Karpas-422 (cell line): ENCODE results near the gene IFRD1. TPM values are rescaled to one million over a fixed set of nuclear protein-coding genes. Genes with fewer than 3 reads are reported as not detected.

Source experiments
- DNase-seq: peaks from one replicate; pipeline ENCODE4 v3.0.0-alpha.2; 2015
- H2AFZ ChIP-seq: fragments of 200-600 bp; sonication (generic); 2 replicates; pipeline ENCODE4 v1.6.1; 2014; ENCODE audit warnings: antibody characterized with exemption, low read length, mixed read lengths
- H3K27ac ChIP-seq: fragments of 200-600 bp; sonication (generic); 2 replicates; pipeline ENCODE4 v1.5.1; 2014; ENCODE audit warnings: mild to moderate bottlenecking, low read length, moderate library complexity
- H3K27me3 ChIP-seq: fragments of 200-600 bp; sonication (generic); 2 replicates; pipeline ENCODE4 v1.6.1; 2014; ENCODE audit warnings: low read length, mixed read lengths
- H3K36me3 ChIP-seq: fragments of 200-600 bp; sonication (generic); 2 replicates; pipeline ENCODE4 v1.6.1; 2014; ENCODE audit warnings: low read length, mixed read lengths; ENCODE audit not compliant: insufficient read depth
- H3K4me1 ChIP-seq: fragments of 200-600 bp; sonication (generic); 2 replicates; pipeline ENCODE4 v1.6.1; 2014; ENCODE audit warnings: mild to moderate bottlenecking, low read length, mixed read lengths
- H3K4me2 ChIP-seq: fragments of 200-600 bp; sonication (generic); 2 replicates; pipeline ENCODE4 v1.6.1; 2014; ENCODE audit warnings: low read length, low read depth, mild to moderate bottlenecking; ENCODE audit not compliant: poor library complexity, severe bottlenecking
- H3K4me3 ChIP-seq: fragments of 200-600 bp; sonication (generic); 2 replicates; pipeline ENCODE4 v1.5.1; 2014; ENCODE audit warnings: mild to moderate bottlenecking, antibody characterized with exemption, low read length, mixed read lengths
- H3K79me2 ChIP-seq: fragments of 200-600 bp; sonication (generic); 2 replicates; pipeline ENCODE4 v1.6.1; 2014; ENCODE audit warnings: mild to moderate bottlenecking, low read length, mixed read lengths
- H3K9ac ChIP-seq: fragments of 200-600 bp; sonication (generic); 2 replicates; pipeline ENCODE4 v1.6.0; 2014; ENCODE audit warnings: low read length
- H3K9me2 ChIP-seq: fragments of 200-600 bp; sonication (generic), shearing (Covaris generic); replicated peaks from 2 replicates; pipeline ENCODE4 v1.6.0; 2014; ENCODE audit warnings: mild to moderate bottlenecking, low read length, moderate library complexity; ENCODE audit not compliant: insufficient read depth
- H3K9me3 ChIP-seq: fragments of 300-700, 200-600 bp; sonication (generic); 2 replicates; pipeline ENCODE4 v1.6.1; 2014; ENCODE audit warnings: low read length, mixed read lengths
- H4K20me1 ChIP-seq: fragments of 200-600 bp; sonication (generic); 2 replicates; pipeline ENCODE4 v1.6.1; 2014; ENCODE audit warnings: mild to moderate bottlenecking, antibody characterized with exemption, low read length, low read depth; ENCODE audit not compliant: insufficient read depth
- total RNA-seq: library from RNA; depleted of rRNA; stranded (reverse); fragments of >200 nt; shearing (Covaris generic); gene quantifications from 2 replicates; pipeline ENCODE4 v1.2.3, GENCODE V29; 2014; ENCODE audit warnings: low replicate concordance

IFRD1 gene
- total RNA-seq, 1 experiment from 2014 or later = 57.4 TPM

GRCh38 chr7:112487457-112488263 lies 37.4 kb downstream of the IFRD1 start:
- Histone ChIP-seq H3K36me3 (no peaks in the 10 kb centered on the region), H3K79me2 (no peaks in the 10 kb centered on the region), H3K9me3 (no peaks in the 10 kb centered on the region), H3K4me3 (no peak overlapping the region), H3K27me3 (no peaks in the 10 kb centered on the region), H4K20me1 (no peaks in the 10 kb centered on the region), H2AFZ (no peak overlapping the region), H3K4me1 (no peaks in the 10 kb centered on the region), H3K27ac (no peak overlapping the region), H3K4me2 (no peak overlapping the region), H3K9ac (no peak overlapping the region), H3K9me2 (no peaks in the 10 kb centered on the region)
- DNase-seq = no peak

DNA sequence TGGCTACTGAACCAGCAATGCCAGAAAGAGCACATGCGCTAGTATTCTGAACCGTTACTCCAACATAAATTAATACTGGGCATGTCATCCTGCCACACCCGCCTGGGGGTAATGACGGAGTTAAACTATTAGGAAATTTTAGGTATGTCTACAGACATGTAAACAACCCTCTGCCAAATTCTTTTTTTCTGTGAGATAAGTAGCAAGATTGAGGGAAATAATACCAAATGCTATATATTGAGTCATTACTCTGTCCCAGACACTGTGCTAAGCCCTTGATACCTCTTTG lies 37.9 kb downstream of the IFRD1 start:
- Histone ChIP-seq H3K9me2 (no peaks in the 10 kb centered on the region), H3K4me3 (no peak overlapping the region), H3K27me3 (no peaks in the 10 kb centered on the region), H2AFZ (no peak overlapping the region), H3K27ac (no peak overlapping the region), H3K79me2 (no peaks in the 10 kb centered on the region), H3K9me3 (no peaks in the 10 kb centered on the region), H4K20me1 (no peaks in the 10 kb centered on the region), H3K4me2 (no peak overlapping the region), H3K36me3 (no peaks in the 10 kb centered on the region), H3K4me1 (peaks cover 3% of the 10 kb centered on the region), H3K9ac (no peak overlapping the region)
- no peak for DNase-seq

GRCh38 chr7:112492186-112492585 lies 41.9 kb downstream of the IFRD1 start:
- Histone ChIP-seq H4K20me1 (no peaks in the 10 kb centered on the region), H3K4me1 (peaks cover 6% of the 10 kb centered on the region), H2AFZ (no peak overlapping the region), H3K9me3 (no peaks in the 10 kb centered on the region), H3K9ac (no peak overlapping the region), H3K4me2 (no peak overlapping the region), H3K27ac (no peak overlapping the region), H3K9me2 (no peaks in the 10 kb centered on the region), H3K36me3 (no peaks in the 10 kb centered on the region), H3K4me3 (no peak overlapping the region), H3K79me2 (no peaks in the 10 kb centered on the region), H3K27me3 (no peaks in the 10 kb centered on the region)
- no peak for DNase-seq

GRCh38 chr7:112494656-112495055 lies 44.4 kb downstream of the IFRD1 start:
- no peak for DNase-seq
- no peaks in the 10 kb centered on the region for H3K9me2 ChIP-seq
- no peak overlapping the region for H3K4me2 ChIP-seq

DNA sequence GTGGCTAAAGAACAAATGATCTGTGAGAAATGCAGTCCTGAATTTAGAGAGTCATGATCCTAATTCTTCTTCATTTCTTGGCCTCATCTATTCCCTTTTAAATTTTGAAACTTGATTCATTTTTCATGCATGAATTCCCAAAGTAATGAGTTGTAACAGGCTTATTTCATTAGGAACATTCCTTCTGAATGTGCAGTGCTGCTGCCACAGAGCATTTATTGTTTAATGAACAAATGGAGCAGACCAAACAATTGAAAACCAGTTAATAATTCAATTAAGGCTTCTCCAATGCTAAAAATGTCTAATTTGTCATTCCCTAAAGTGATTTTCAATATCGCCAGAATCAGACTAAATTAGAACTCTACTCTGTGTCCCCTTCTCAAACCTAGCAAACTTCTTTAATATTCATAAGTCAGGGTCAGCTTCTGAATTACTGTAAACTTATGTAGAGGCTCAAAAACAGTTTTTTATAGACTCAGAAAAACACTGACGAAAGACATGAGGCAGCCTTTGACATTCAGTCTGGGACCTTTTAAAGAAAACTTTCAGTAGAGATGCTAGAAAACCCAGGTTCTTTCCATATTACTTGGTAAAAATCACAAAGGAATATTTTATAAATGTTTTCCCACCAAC lies 45.0 kb downstream of the IFRD1 start:
- Histone ChIP-seq H3K9me3 (no peaks in the 10 kb centered on the region), H3K9me2 (no peaks in the 10 kb centered on the region), H3K27ac (no peak overlapping the region), H3K27me3 (no peaks in the 10 kb centered on the region), H3K4me2 (no peak overlapping the region), H3K4me1 (peaks cover 6% of the 10 kb centered on the region), H3K36me3 (no peaks in the 10 kb centered on the region), H2AFZ (no peak overlapping the region), H3K79me2 (no peaks in the 10 kb centered on the region), H3K4me3 (no peak overlapping the region), H3K9ac (no peak overlapping the region), H4K20me1 (no peaks in the 10 kb centered on the region)
- no peak for DNase-seq

More at GRCh38 chr7:112494656-112495055, 44.4 kb downstream of the IFRD1 start:
- H3K9ac ChIP-seq = no peak overlapping the region
- H4K20me1 ChIP-seq = no peaks in the 10 kb centered on the region
- no peaks in the 10 kb centered on the region for H3K79me2 ChIP-seq
- H3K4me3 ChIP-seq = no peak overlapping the region
- H3K27ac ChIP-seq = no peak overlapping the region
- no peaks in the 10 kb centered on the region for H3K27me3 ChIP-seq
- H3K4me1 ChIP-seq = peaks cover 6% of the 10 kb centered on the region
- no peak overlapping the region for H2AFZ ChIP-seq
- H3K9me3 ChIP-seq = no peaks in the 10 kb centered on the region
- H3K36me3 ChIP-seq = no peaks in the 10 kb centered on the region

DNA sequence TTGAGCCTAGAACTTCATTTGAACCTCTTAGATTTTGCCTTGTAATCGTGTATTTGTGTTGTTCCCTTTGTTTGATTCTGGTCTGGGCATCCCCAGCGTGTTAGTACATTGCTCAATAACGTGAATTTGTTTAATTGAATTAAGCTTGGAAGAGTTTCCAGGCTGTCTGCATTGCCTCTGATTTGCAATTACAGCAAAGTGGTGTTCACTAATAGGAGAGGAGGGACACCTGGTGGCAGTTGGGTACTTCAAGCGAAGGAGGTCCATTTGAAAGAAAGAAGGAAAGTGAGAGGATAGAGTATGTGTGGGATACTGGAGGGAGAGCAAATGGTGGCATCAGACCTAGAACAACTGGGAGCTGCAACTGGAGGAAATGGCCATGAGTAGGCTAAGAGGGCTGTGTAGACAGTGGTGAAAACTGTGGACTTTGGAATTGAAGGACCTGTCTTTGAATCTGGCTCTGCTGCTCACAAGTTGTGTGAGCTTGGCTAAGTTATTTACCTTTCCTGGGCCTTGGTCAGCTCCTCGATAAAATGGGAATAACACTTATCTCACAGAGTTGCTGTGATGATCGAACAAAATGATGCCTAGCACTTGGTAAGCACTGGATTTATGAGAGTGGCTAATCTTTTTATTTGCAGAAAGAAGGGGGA lies 45.7 kb downstream of the IFRD1 start:
- Histone ChIP-seq H3K9ac (no peak overlapping the region), H3K79me2 (no peaks in the 10 kb centered on the region), H3K36me3 (no peaks in the 10 kb centered on the region), H4K20me1 (no peaks in the 10 kb centered on the region), H3K27me3 (no peaks in the 10 kb centered on the region), H3K9me3 (no peaks in the 10 kb centered on the region), H3K4me1 (peaks cover 6% of the 10 kb centered on the region), H3K27ac (no peak overlapping the region), H2AFZ (no peak overlapping the region), H3K4me2 (no peak overlapping the region), H3K4me3 (no peak overlapping the region), H3K9me2 (no peaks in the 10 kb centered on the region)
- peak; percentile 80 for DNase-seq

GRCh38 chr7:112497481-112497880 lies 47.2 kb downstream of the IFRD1 start:
- peaks cover 6% of the 10 kb centered on the region for H3K4me1 ChIP-seq
- no peaks in the 10 kb centered on the region for H3K36me3 ChIP-seq
- H2AFZ ChIP-seq = no peak overlapping the region
- no peak overlapping the region for H3K9ac ChIP-seq
- no peaks in the 10 kb centered on the region for H3K27me3 ChIP-seq
- H4K20me1 ChIP-seq = no peaks in the 10 kb centered on the region
- H3K9me3 ChIP-seq = no peaks in the 10 kb centered on the region
- H3K4me2 ChIP-seq = no peak overlapping the region
- no peaks in the 10 kb centered on the region for H3K79me2 ChIP-seq
- H3K9me2 ChIP-seq = no peaks in the 10 kb centered on the region
- H3K27ac ChIP-seq = no peak overlapping the region
- DNase-seq = no peak
- no peak overlapping the region for H3K4me3 ChIP-seq

GRCh38 chr7:112500619-112501018 lies 50.4 kb downstream of the IFRD1 start:
- Histone ChIP-seq H3K4me2 (no peak overlapping the region), H3K79me2 (no peaks in the 10 kb centered on the region), H3K9ac (no peak overlapping the region), H3K9me2 (no peaks in the 10 kb centered on the region), H4K20me1 (no peaks in the 10 kb centered on the region), H3K4me3 (no peak overlapping the region), H2AFZ (no peak overlapping the region), H3K4me1 (no peaks in the 10 kb centered on the region), H3K27me3 (no peaks in the 10 kb centered on the region), H3K27ac (no peak overlapping the region), H3K36me3 (no peaks in the 10 kb centered on the region), H3K9me3 (no peaks in the 10 kb centered on the region)
- DNase-seq = no peak
